ENCODE measurements around the gene CTU2.

Gene CTU2

DNA sequence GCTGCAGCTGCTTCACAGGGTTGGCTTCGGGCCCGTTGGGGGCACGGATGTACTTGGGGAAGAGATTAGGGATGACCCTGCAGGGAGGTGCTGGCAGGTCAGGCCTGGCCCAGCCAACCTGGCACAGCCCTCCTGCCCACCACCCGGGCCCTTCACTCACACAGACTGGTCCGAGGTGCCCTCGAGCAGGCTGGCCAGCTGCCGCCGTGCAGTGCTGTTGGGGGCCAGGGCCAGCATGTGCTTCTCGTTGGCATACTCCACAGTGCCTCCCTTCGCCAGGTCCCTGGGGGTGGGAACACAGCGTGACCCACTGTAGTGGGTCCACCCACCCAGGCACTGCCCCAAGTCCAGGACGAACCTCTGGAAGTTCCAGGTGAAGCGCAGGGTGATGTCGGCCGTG is 9.9 kb downstream of the CTU2 start:
- Histone ChIP-seq H3K9ac (no peak overlapping the region), H4K20me1 (peaks cover 11 to 96% (median 91%) of the 10 kb centered on the region in 11 experiments; a peak in 21 of 22 replicates), H3K27ac (no peak overlapping the region), H3K9me3 (replicated peaks in 1 of 11) (no peaks in the 10 kb centered on the region), H3K4me1 (peaks cover 22 to 44% (median 33%) of the 10 kb centered on the region in 10 experiments), H3K4me2 (no peak overlapping the region), H3K4me3 (no peak overlapping the region), H3K36me3 (peaks cover 66 to 94% (median 80%) of the 10 kb centered on the region in 11 experiments), H3K27me3 (peaks cover 0 to 4% (median 0%) of the 10 kb centered on the region in 11 experiments; a peak in 1 of 22 replicates)
- no peak for TF ChIP-seq Cebpa-rat (IDR thresholded peaks at IDR 0.05)

DNA sequence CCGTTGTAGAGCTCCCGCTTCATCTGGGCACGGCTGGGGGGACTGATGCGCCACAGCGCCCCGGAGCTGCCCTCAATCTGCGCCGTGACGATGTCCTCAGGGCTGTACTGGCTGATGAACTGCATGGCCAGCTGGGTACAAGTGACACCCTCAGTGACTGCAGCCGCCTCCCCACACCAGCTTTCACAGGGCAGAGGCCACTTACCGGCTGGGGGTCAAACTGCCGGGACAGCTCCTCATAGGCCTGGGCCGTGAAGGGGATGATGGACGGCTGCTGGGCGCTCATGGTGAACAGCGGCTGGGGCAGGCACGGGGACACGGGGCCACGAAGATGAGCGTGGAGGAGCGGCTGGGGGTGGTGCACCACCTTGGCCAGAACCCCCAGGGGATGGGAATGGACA is 10.3 kb downstream of the CTU2 start:
- no peak overlapping the region for H3K4me3 ChIP-seq
- peaks cover 22 to 40% (median 30%) of the 10 kb centered on the region in 10 experiments for H3K4me1 ChIP-seq
- no peaks in the 10 kb centered on the region for H3K9me3 ChIP-seq (replicated peaks in 1 of 11)
- no peak overlapping the region for H3K9ac ChIP-seq
- H4K20me1 ChIP-seq: peaks cover 11 to 96% (median 91%) of the 10 kb centered on the region in 11 experiments; a peak in 21 of 22 replicates
- no peak for TF ChIP-seq Cebpa-rat (IDR thresholded peaks at IDR 0.05)
- peaks cover 70 to 94% (median 84%) of the 10 kb centered on the region in 11 experiments for H3K36me3 ChIP-seq
- peaks cover 0 to 4% (median 0%) of the 10 kb centered on the region in 11 experiments; a peak in 1 of 22 replicates for H3K27me3 ChIP-seq
- H3K4me2 ChIP-seq: peak overlapping the region in 6 of 11 experiments; percentile 13 to 54 (median 43); a peak in 5 of 22 replicates
- no peak overlapping the region for H3K27ac ChIP-seq

DNA sequence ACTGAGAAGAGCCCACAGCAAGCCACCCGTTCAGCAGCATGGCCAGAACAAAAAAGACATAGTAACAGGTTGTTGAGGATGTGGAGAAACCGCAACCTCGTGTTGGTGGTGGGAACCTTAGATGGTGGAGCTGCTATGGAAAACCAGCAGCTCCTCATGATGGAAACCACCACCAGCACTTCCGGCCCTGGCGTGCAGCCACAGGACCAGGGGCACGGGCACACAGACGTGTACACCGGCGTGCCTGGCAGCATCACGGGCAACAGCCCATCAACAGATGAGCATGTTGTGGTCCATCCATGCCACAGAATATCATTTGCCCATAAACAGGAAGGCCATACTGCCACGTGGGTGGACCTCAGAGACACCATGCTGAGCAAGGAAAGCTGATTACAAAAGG is 11.9 kb downstream of the CTU2 start:
- H3K4me3 ChIP-seq: no peak overlapping the region
- no peak overlapping the region for H3K27ac ChIP-seq
- peaks cover 11 to 100% (median 82%) of the 10 kb centered on the region in 11 experiments; a peak in 21 of 22 replicates for H4K20me1 ChIP-seq
- H3K4me1 ChIP-seq: peaks cover 22 to 36% (median 29%) of the 10 kb centered on the region in 10 experiments
- TF ChIP-seq Cebpa-rat (IDR thresholded peaks at IDR 0.05): no peak
- no peak overlapping the region for H3K9ac ChIP-seq
- H3K27me3 ChIP-seq: peaks cover 0 to 4% (median 0%) of the 10 kb centered on the region in 11 experiments; a peak in 1 of 22 replicates
- peak overlapping the region; percentile 13 to 61 (median 48); a peak in 21 of 22 replicates for H3K4me2 ChIP-seq
- peaks cover 85 to 99% (median 98%) of the 10 kb centered on the region in 11 experiments for H3K36me3 ChIP-seq
- no peaks in the 10 kb centered on the region for H3K9me3 ChIP-seq (replicated peaks in 1 of 11)

DNA sequence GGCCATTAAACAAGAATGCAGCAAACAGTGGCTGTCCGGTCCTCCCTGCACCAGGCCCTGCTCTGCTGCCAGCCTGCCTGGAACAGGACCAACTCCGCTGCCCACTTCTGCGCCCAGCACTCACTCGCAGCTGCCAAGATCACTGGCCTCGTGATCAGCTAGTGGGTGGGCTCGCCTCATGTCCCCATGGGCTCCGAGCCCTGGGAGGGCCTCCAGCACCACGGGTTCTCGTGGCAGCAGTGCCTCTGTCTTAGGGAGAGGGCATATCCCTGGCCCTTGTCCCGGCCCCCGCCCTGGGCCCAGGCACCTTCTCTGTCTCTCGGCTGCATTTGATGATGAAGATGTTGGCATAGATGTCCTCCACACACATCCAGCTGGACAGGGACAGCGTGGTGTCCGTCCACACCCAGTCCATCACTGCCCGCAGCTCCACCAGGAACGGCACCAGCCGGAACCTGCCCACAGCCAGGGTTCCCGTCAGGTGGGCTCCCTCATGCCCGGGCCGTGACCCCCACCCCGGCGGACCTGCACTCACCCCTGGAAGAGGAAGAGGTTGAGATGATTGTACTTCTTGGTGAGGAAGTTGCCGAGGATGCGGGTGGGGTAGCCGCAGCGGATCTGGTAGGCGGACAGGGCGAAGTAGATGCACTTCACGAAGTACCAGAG is 13.1 kb downstream of the CTU2 start:
- Histone ChIP-seq H3K4me2 (peak overlapping the region in 6 of 11 experiments; percentile 47 to 61 (median 54); a peak in 5 of 22 replicates), H3K27me3 (peaks cover 0 to 4% (median 0%) of the 10 kb centered on the region in 11 experiments; a peak in 1 of 22 replicates), H4K20me1 (peaks cover 11 to 100% (median 80%) of the 10 kb centered on the region in 11 experiments; a peak in 21 of 22 replicates), H3K9ac (no peak overlapping the region), H3K27ac (no peak overlapping the region), H3K9me3 (replicated peaks in 1 of 11) (no peaks in the 10 kb centered on the region), H3K36me3 (peaks cover 87 to 99% (median 98%) of the 10 kb centered on the region in 11 experiments), H3K4me3 (no peak overlapping the region), H3K4me1 (peaks cover 22 to 36% (median 29%) of the 10 kb centered on the region in 10 experiments)
- TF ChIP-seq Cebpa-rat (IDR thresholded peaks at IDR 0.05): no peak

- no peak overlapping the region for H3K4me3 ChIP-seq
- peaks cover 11 to 100% (median 77%) of the 10 kb centered on the region in 11 experiments; a peak in 21 of 22 replicates for H4K20me1 ChIP-seq
- peaks cover 22 to 36% (median 29%) of the 10 kb centered on the region in 10 experiments for H3K4me1 ChIP-seq
- no peaks in the 10 kb centered on the region for H3K9me3 ChIP-seq (replicated peaks in 1 of 11)
- TF ChIP-seq Cebpa-rat (IDR thresholded peaks at IDR 0.05): no peak
- peaks cover 0 to 4% (median 0%) of the 10 kb centered on the region in 11 experiments; a peak in 1 of 22 replicates for H3K27me3 ChIP-seq
- no peak overlapping the region for H3K27ac ChIP-seq
- no peak overlapping the region for H3K9ac ChIP-seq
- peaks cover 87 to 99% (median 98%) of the 10 kb centered on the region in 11 experiments for H3K36me3 ChIP-seq
- H3K4me2 ChIP-seq: no peak overlapping the region; a peak in 1 of 22 replicates
These were observed 13.6 kb downstream of the CTU2 start for GRCh38 chr16:88719933-88720296.

- H3K27me3 ChIP-seq: peaks cover 0 to 4% (median 0%) of the 10 kb centered on the region in 11 experiments; a peak in 1 of 22 replicates
- H3K27ac ChIP-seq: no peak overlapping the region
- peaks cover 87 to 99% (median 98%) of the 10 kb centered on the region in 11 experiments for H3K36me3 ChIP-seq
- H3K4me1 ChIP-seq: peaks cover 22 to 36% (median 29%) of the 10 kb centered on the region in 10 experiments
- H4K20me1 ChIP-seq: peaks cover 11 to 100% (median 77%) of the 10 kb centered on the region in 11 experiments; a peak in 21 of 22 replicates
- no peak overlapping the region for H3K9ac ChIP-seq
- no peak for TF ChIP-seq Cebpa-rat (IDR thresholded peaks at IDR 0.05)
- H3K4me2 ChIP-seq: no peak overlapping the region
- H3K9me3 ChIP-seq (replicated peaks in 1 of 11): no peaks in the 10 kb centered on the region
- H3K4me3 ChIP-seq: no peak overlapping the region
These were observed 14.2 kb downstream of the CTU2 start for GRCh38 chr16:88720396-88720970.

- no peak overlapping the region for H3K4me2 ChIP-seq
- H3K4me3 ChIP-seq: no peak overlapping the region
- no peak overlapping the region for H3K9ac ChIP-seq
- H4K20me1 ChIP-seq: peaks cover 7 to 100% (median 77%) of the 10 kb centered on the region in 11 experiments; a peak in 21 of 22 replicates
- H3K36me3 ChIP-seq: peaks cover 87 to 99% (median 98%) of the 10 kb centered on the region in 11 experiments
- no peak overlapping the region for H3K27ac ChIP-seq
- peaks cover 0 to 4% (median 0%) of the 10 kb centered on the region in 11 experiments; a peak in 1 of 22 replicates for H3K27me3 ChIP-seq
- H3K9me3 ChIP-seq (replicated peaks in 1 of 11): no peaks in the 10 kb centered on the region
- H3K4me1 ChIP-seq: peaks cover 22 to 36% (median 29%) of the 10 kb centered on the region in 10 experiments
- TF ChIP-seq Cebpa-rat (IDR thresholded peaks at IDR 0.05): no peak
These were observed 14.9 kb downstream of the CTU2 start for GRCh38 chr16:88721236-88721635.

DNA sequence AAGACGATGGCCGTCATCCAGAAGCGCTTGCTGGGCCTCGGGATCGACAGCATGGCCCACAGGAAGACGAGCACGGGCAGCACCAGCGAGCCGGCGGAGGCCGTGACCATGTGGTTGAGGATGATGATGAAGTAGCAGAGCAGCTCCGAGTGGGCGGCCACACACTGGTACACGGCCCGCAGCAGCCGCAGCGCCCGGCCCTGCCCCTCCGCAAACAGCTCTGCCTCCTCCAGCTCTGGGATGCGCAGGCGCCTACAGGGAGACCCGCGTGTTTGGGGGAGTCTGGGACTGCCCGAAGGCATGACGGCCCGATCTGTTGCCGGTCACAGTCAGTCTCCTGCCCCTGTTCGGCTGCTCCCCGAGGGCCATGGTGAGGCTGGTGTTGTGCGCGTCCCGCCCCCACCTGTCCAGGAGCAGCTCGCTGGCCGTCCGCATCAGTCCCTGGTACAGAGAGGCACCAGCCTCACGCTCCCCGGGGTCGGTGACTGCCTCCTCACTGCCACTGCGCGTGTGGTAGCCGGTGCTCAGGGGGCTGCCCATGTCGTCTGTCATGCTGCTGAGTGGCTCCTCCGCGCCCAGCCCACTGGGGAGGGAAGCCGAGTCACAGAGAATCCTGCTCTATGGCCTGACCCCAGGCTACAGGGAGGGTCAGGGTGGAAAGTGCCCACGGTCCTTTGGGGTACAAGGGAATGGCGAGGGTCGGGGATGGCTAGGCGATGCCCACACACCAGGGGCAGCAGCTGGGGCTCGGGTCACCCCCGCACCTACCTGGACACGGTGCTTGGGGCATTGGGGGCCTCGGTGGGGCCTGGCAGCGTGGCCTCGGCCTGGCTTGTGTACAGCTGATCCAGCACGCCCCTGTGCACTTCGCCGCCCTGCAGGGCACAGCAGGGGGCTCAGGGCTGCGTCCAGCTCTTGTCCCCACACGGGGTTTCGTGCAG is 15.8 kb downstream of the CTU2 start:
- Histone ChIP-seq H3K4me1 (peaks cover 19 to 32% (median 26%) of the 10 kb centered on the region in 10 experiments), H3K27ac (no peak overlapping the region), H3K4me2 (no peak overlapping the region), H3K9ac (no peak overlapping the region), H3K9me3 (replicated peaks in 1 of 11) (no peaks in the 10 kb centered on the region), H3K36me3 (peaks cover 86 to 99% (median 96%) of the 10 kb centered on the region in 11 experiments), H3K27me3 (no peaks in the 10 kb centered on the region), H4K20me1 (peaks cover 7 to 100% (median 73%) of the 10 kb centered on the region in 11 experiments; a peak in 21 of 22 replicates), H3K4me3 (no peak overlapping the region)
- TF ChIP-seq Cebpa-rat (IDR thresholded peaks at IDR 0.05): no peak

Measured in BLaER1 treated with 17β-estradiol and CSF1 and Interleukin-3, amounts not matched to agents 10 nM and 100 nM (cell line).